Measurements from ENCODE around the gene CLTB. TPM values are rescaled to one million over a fixed set of nuclear protein-coding genes. Genes with fewer than 3 reads are reported as not detected.
A peak's percentile ranks its signal among the peaks of the same experiment; 100 is the strongest.

CLTB gene
- total RNA-seq, 2 donors from 2014 or later: 65.3 to 69.4 TPM

DNA sequence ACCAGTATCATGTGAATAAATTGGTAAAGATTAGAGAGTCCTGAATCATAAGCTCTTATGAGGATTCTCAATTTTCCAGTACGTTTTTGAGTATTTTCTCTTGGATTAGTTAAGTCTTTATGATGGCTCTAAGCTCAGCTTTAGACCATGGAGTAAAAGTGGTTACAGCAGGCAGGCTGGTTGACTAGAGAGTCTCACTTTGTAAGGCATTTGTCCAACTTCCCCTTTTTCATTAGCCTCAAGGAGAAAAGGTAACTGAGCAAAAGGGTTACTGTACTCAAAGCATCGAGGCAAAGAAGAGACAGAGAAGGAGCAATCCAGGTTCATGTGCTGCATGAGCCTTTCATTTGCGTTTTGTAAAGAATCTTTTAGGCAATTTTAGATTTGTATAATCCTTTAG is 36.5 kb downstream of the CLTB start:
- no peaks in the 10 kb centered on the region for H3K27me3 Mint-ChIP-seq

DNA sequence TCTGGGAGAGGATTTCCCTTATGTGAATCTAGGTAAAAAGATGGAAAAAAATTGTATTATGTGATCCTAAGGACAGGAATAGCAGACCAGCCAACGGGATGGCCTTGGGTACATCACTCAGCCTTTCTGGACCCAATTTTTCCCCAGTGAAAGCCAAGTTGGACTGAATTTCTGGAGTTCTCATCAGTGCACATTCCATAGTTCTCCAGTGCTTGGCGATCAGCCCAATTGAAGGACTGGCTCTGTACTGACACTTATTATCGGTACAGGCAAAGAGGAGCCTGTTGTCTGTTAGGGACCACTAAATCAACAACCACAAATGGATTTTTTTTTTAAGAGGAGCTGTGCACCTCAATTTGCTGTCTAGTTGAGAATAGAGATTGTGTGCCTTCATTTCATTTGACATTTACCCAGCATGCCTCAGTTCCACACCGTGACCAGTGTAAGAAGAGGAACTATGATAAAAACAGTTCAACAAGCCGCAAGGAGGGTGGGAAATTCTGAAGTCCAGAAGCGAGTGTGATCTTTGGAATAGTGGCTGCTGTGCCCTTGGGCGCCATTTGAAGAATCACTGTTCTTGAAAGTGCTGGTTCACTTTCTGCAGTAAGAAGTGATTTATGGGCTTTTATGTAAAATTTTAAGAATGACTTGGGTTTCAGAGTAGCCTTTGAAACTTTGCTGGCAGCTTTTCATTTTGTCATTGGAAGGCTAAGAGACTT is 43.1 kb downstream of the CLTB start:
- ATAC-seq (no peak), DNase-seq (no peak)
- H3K9me3 ChIP-seq (ENCODE audit: control insufficient read depth, low read length, poor library complexity, severe bottlenecking): no peaks in the 10 kb centered on the region
- H3K27me3 Mint-ChIP-seq: no peaks in the 10 kb centered on the region
- no peak overlapping the region for H3K27ac Mint-ChIP-seq
- H3K36me3 Mint-ChIP-seq (ENCODE audit: low read depth): no peaks in the 10 kb centered on the region
- H3K4me1 Mint-ChIP-seq: peaks cover 2% of the 10 kb centered on the region
- no peak overlapping the region for H3K4me3 Mint-ChIP-seq

More for the DNA sequence above, 36.5 kb downstream of the CLTB start:
- DNase-seq: no peak
- no peak for ATAC-seq
- Mint-ChIP-seq H3K36me3 (ENCODE audit: low read depth) (no peaks in the 10 kb centered on the region), H3K27ac (no peak overlapping the region), H3K4me3 (no peak overlapping the region), H3K4me1 (peaks cover 2% of the 10 kb centered on the region)
- H3K9me3 ChIP-seq (ENCODE audit: control insufficient read depth, low read length, poor library complexity, severe bottlenecking): no peaks in the 10 kb centered on the region

DNA sequence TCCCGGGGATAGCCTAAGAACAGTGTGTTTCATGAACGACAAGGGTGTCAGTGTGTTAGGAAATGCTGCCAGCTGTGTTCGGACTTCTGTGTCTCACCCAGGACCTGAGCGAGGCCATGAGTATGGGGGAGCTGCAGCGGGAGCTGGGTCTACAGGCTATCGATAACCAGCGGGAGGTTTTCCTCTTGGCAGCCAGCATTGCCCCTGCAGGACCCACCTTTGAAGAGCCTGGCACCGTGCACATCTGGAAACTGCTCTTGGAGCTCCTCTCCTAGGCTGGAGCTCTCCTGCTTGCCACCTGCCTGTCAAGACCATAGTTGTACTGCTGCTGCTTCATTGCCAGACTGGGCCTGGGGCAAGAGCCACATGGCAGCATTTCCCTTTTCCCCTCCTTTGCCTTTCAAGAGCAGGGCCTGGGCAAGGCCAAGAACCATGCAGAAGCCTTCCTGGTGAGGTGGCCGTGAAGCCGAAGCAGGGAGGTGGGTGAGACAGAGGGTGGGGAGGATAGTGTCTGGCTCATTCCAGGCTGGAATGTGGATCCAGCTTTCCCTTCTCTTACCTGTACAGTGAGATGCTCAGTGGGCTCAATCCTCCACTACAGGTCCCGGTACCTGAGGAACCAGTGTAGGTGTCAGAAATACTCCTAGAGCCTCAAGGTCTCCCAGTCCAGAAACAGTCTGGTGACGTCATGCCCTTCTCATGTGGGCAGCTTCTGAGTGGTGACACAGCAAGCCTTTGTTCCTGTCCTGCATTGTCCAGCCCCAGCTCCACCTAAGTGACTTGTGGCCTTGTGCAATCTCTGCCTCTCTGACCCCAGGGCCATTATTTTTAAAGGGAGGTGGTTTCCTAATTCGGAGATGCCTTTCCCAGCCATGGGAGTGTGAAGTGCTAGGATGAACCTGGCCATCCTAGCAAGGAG is 44.5 kb downstream of the CLTB start:
- H3K27ac Mint-ChIP-seq: no peak overlapping the region
- no peak for DNase-seq
- peaks cover 9% of the 10 kb centered on the region for H3K4me1 Mint-ChIP-seq
- ATAC-seq: no peak
- H3K27me3 Mint-ChIP-seq: no peaks in the 10 kb centered on the region
- H3K4me3 Mint-ChIP-seq: no peak overlapping the region
- no peaks in the 10 kb centered on the region for H3K9me3 ChIP-seq (ENCODE audit: control insufficient read depth, low read length, poor library complexity, severe bottlenecking)
- H3K36me3 Mint-ChIP-seq (ENCODE audit: low read depth): no peaks in the 10 kb centered on the region

DNA sequence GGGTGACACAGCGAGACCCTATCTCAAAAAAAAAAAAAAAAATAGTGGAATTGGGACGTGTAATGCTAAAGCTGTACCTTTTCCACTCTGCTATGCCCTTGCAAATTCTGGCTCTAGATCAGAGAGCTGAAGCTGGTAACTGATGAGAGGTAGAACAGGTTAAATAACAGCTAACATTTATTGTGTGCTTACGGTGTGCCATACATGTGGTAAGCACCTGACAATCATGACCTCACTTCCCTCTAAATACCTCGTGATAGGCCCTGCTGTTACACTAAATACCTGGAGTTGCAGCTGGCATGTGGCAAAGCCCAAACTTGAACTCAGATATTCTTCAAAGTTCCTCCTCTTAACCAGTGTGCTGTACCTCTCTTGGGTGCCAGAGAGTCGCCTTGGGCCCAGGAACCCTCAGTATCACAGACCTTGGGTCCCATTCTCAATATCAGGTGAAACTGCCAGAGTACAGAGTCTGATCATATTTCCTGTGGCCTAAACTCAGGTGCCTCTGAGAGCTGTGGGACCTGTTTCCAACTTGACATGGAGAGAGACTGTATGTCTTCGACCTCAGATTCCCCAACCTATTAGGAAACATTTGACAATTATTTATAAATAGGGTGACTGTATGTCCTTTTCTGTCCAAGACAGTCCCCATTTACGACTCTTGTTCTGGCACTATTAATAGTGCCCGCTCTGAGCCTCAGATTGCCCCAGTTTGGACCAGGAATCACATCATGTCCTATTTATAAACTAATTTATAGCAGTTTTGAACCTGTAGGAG is 46.2 kb downstream of the CLTB start:
- Mint-ChIP-seq H3K4me1 (peaks cover 9% of the 10 kb centered on the region), H3K4me3 (no peak overlapping the region), H3K27ac (no peak overlapping the region), H3K27me3 (no peaks in the 10 kb centered on the region), H3K36me3 (ENCODE audit: low read depth) (no peaks in the 10 kb centered on the region)
- DNase-seq: no peak
- ATAC-seq: no peak
- no peaks in the 10 kb centered on the region for H3K9me3 ChIP-seq (ENCODE audit: control insufficient read depth, low read length, poor library complexity, severe bottlenecking)

DNA sequence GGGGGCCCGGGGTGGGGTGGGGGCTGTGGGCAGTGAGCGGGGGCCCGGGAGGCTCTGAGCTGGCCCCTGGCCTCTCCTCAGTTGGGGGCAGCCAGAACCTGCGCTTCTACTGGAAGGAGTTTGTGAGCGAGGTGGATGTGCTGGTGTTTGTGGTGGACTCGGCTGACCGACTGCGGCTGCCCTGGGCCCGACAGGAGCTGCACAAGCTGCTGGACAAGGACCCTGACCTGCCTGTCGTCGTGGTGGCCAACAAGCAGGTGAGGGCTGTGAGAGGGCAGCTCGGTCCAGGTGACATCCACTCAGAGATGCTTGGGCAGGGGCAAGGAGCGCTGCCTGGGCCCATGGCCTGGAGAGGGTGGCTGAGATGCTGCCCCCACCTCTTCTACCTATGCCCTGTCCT is 47.6 kb downstream of the CLTB start:
- no peaks in the 10 kb centered on the region for H3K36me3 Mint-ChIP-seq (ENCODE audit: low read depth)
- no peaks in the 10 kb centered on the region for H3K27me3 Mint-ChIP-seq
- H3K9me3 ChIP-seq (ENCODE audit: control insufficient read depth, low read length, poor library complexity, severe bottlenecking): no peaks in the 10 kb centered on the region
- H3K4me3 Mint-ChIP-seq: no peak overlapping the region
- no peak for ATAC-seq
- DNase-seq: no peak
- H3K27ac Mint-ChIP-seq: no peak overlapping the region
- H3K4me1 Mint-ChIP-seq: peaks cover 9% of the 10 kb centered on the region

DNA sequence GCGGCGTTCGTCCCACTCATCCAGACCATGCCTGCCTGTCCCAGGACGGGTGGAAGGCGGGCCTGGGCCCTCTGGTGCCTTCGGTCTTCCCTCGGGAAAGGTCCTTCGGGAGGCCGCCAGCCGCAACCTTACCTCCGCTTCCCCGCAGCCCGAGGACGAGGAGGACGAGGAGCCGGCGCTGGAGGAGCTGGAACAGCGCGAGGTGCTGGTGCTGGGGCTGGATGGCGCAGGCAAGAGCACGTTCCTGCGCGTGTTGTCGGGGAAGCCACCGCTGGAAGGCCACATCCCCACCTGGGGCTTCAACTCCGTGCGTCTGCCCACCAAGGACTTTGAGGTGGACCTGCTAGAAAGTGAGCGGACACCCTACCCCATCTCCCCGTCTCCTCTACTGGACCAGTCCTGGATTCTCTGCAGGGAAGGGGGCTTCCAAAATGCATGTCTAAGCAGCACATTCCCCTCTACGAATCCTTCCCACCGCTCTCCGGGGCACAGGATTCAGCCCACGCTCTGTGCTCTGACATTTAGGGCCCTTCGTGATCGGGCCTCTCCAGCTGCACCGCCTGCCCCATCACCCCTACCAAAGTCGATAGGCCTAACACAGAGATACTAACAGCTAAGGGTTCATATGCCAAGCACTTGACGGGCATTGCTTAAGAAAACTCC is 50.0 kb downstream of the CLTB start:
- Mint-ChIP-seq H3K4me1 (peaks cover 14% of the 10 kb centered on the region), H3K27ac (peak overlapping the region; percentile 24), H3K27me3 (no peaks in the 10 kb centered on the region), H3K36me3 (ENCODE audit: low read depth) (no peaks in the 10 kb centered on the region), H3K4me3 (peak overlapping the region; percentile 85)
- no peak for DNase-seq
- no peaks in the 10 kb centered on the region for H3K9me3 ChIP-seq (ENCODE audit: control insufficient read depth, low read length, poor library complexity, severe bottlenecking)
- no peak for ATAC-seq

DNA sequence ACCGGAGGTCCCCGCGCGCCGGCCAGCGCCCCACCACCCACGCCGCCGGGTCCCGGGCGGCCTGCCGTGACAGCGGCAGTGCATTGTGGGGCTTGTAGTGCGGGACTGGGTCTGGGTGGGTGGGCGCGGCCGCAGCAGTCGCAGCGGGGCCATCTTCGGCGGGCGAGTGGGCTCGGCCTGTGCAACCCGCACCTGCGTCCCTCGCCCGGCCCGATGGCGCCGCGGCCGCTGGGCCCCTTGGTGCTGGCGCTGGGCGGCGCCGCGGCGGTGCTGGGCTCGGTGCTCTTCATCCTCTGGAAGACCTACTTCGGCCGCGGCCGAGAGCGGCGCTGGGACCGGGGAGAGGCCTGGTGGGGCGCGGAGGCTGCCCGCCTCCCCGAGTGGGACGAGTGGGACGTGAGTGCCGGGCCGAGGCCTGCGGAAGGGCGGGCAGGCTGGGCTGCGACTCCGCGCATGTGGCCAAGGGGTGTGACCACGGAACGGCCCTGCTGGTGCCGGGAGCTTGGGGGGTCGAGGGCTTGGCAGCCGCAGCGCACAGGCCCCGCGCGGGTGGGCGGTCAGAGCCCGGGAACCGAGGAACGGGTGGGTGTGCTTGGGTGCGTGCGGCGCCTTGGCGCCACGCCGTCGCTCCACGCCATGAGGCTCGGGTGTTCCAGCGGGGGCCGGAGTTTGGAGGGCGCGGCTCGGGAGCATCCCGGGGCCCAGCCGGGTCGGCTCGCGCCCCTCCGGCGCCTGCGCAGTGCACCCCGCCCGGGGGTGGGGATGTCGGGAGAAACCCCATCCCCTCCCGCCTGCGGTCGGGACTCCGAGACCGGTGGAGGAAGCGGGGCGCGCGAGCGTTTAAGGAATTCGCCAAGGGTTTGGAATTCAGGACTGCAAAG is 50.7 kb downstream of the CLTB start, which contains the start of gene ARL10:
ARL10 (plus strand) TSS at position 137 of the 881 bp plus-strand sequence; CDS start at position 214, 77 bp downstream.
- H3K4me1 Mint-ChIP-seq: peaks cover 18% of the 10 kb centered on the region
- ATAC-seq: peak; percentile 26
- no peaks in the 10 kb centered on the region for H3K36me3 Mint-ChIP-seq (ENCODE audit: low read depth)
- DNase-seq: peak; percentile 14 to 50 (median 49)
- no peaks in the 10 kb centered on the region for H3K9me3 ChIP-seq (ENCODE audit: control insufficient read depth, low read length, poor library complexity, severe bottlenecking)
- H3K27ac Mint-ChIP-seq: peak within 1 kb of the TSS; percentile 51
- no peaks in the 10 kb centered on the region for H3K27me3 Mint-ChIP-seq
- peak within 1 kb of the TSS; percentile 85 for H3K4me3 Mint-ChIP-seq

DNA sequence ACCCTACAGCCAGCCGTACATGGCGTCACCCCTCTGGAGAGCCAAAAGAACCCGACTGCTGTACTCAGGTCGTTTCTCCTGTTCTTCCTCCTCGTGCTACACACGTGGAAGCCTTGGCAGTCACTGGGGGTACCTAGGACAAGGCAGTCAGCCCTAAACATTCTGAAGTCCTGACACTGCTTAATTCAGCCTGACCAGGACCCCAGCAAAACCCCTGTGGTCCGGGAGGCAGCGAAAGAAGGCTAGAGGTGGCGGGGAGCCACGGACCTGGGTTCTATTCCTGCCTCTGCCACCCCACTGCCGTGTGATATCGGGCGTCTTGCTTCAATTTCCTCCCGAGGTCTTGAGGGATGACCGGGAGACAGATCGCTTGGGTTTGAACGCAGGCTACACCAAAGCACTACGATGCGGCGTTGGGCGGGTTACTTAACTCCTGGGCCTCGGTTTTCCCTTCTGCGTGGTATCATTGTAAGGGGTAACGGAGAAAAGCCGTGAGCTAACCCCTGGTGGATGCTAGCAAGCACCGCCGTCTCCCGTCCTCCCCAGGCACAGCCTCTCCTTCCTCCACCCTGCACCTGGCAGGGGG is 51.5 kb downstream of the CLTB start:
- DNase-seq (no peak), ATAC-seq (no peak)
- no peaks in the 10 kb centered on the region for H3K9me3 ChIP-seq (ENCODE audit: control insufficient read depth, low read length, poor library complexity, severe bottlenecking)
- H3K4me3 Mint-ChIP-seq: peak overlapping the region; percentile 68
- H3K27ac Mint-ChIP-seq: peak overlapping the region; percentile 51
- H3K36me3 Mint-ChIP-seq (ENCODE audit: low read depth): no peaks in the 10 kb centered on the region
- H3K27me3 Mint-ChIP-seq: no peaks in the 10 kb centered on the region
- peaks cover 18% of the 10 kb centered on the region for H3K4me1 Mint-ChIP-seq

DNA sequence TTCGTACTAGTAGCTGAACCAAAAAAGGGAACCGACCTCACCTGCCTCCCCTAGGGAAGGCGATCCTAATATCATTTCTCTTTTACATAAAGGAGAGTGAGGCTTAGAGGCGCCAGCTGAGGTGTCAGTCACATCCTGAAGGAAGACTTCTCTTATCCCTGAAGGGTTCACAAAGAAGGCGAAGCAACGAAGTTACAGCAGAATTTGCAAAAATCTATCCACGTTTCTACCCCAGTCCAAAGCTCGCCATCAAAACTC is 54.2 kb downstream of the CLTB start:
- H3K27me3 Mint-ChIP-seq: no peaks in the 10 kb centered on the region
- H3K36me3 Mint-ChIP-seq (ENCODE audit: low read depth): peaks cover 4% of the 10 kb centered on the region
- ATAC-seq: no peak
- peak overlapping the region; percentile 94 for H3K4me3 Mint-ChIP-seq
- no peak for DNase-seq
- H3K4me1 Mint-ChIP-seq: peaks cover 25% of the 10 kb centered on the region
- H3K27ac Mint-ChIP-seq: peak overlapping the region; percentile 91
- H3K9me3 ChIP-seq (ENCODE audit: control insufficient read depth, low read length, poor library complexity, severe bottlenecking): no peaks in the 10 kb centered on the region

DNA sequence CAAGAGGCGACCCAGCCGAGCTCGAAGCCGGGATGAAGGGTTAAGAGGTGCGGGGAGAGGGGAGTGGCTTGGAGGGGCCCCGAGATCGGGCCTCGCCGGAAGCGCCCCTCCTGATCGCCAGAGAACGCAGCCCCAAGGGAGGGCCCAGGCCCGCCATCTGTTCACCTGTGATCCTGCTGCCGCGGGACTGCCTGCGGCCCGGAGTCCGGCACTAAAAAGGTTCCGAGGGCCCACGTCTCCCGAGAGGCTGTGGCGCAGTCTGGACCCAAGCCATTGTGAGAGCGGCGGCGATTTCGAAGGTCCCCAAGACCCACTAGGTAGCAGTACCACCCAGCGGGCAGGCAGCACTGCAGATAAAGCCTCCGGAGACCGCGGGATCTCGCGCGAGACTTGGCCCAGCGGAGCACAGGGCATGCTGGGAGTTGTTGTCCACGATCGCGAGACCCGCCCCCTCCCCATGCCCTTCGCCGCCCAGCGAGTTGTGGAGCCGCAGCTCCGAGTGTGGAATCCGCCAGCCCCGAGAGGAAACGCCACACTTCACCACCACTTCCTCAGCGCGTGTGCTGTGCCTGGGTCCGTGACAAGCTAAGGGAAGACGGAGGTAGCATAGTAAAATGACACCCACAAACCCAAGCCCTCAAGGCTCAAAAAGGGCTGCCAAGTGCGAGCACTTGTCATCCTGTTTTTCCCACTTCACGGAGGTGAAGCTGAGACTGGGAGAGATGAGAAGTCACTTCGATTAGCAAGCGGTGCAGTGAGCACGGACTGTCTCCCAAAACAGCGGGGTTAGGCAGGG is 54.7 kb downstream of the CLTB start, which contains the start of gene KIAA1191:
KIAA1191 (minus strand) TSS at position 328 of the 796 bp plus-strand sequence. CDS start 2,256 bp downstream, outside the sequence.
- peak; percentile 87 to 88 (median 87) for DNase-seq
- H3K36me3 Mint-ChIP-seq (ENCODE audit: low read depth): peaks cover 4% of the 10 kb centered on the region
- no peaks in the 10 kb centered on the region for H3K27me3 Mint-ChIP-seq
- H3K4me1 Mint-ChIP-seq: peaks cover 25% of the 10 kb centered on the region
- peak; percentile 93 for ATAC-seq
- peak within 1 kb of the TSS; percentile 91 for H3K27ac Mint-ChIP-seq
- H3K9me3 ChIP-seq (ENCODE audit: control insufficient read depth, low read length, poor library complexity, severe bottlenecking): no peaks in the 10 kb centered on the region
- H3K4me3 Mint-ChIP-seq: peak within 1 kb of the TSS; percentile 94

DNA sequence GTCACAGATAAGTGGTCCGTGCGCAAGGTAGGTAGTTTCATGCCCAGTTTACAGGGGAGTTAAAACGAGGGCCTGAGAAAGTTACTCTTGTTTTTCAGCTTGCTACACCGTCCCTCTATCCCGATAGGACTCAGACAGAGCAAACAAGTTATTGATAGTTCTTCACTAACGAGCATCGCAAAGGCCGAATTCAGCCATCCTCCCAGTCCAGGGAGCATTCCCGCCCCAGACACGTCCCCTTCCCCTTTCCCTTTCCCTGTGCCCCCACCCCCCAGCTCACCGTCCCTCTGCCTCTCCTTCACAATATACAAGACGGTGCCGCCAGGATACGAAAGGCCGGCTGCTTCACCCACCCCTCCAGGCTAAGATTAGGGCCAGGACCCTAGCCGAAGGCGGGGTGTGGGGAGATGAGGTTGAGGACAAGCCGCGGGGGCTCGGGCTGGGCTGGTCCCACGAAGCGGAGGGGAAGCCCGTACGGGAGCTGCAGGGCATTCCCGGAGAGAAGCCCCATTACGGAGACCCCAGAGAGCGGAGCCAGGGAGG is 55.4 kb downstream of the CLTB start:
- no peak for ATAC-seq
- DNase-seq: no peak

More for the DNA sequence above, 55.4 kb downstream of the CLTB start:
- Mint-ChIP-seq H3K36me3 (ENCODE audit: low read depth) (peaks cover 4% of the 10 kb centered on the region), H3K4me1 (peaks cover 25% of the 10 kb centered on the region), H3K4me3 (peak overlapping the region; percentile 94), H3K27me3 (no peaks in the 10 kb centered on the region), H3K27ac (peak overlapping the region; percentile 91)
- no peaks in the 10 kb centered on the region for H3K9me3 ChIP-seq (ENCODE audit: control insufficient read depth, low read length, poor library complexity, severe bottlenecking)
